HG02571 (cell line): ENCODE measurements around the gene HEPACAM.

Experiments
- ATAC-seq: cut with Tn5 transposase; IDR thresholded peaks from one replicate; pipeline ENCODE4 v1.9.1; 2021; ENCODE audit warnings: mild to moderate bottlenecking, moderate library complexity; ENCODE audit not compliant: unreplicated experiment

Gene HEPACAM

GRCh38 chr11:124902616-124903015, 33.2 kb downstream of the HEPACAM start:
- no peak for ATAC-seq

GRCh38 chr11:124900464-124900863, 35.4 kb downstream of the HEPACAM start:
- no peak for ATAC-seq

- no peak for ATAC-seq
Measured at GRCh38 chr11:124899383-124900145, 36.3 kb downstream of the HEPACAM start.

- ATAC-seq = no peak
Measured at GRCh38 chr11:124898711-124899110, 37.1 kb downstream of the HEPACAM start.

- ATAC-seq = no peak
Measured at GRCh38 chr11:124898263-124898680, 37.6 kb downstream of the HEPACAM start.

- ATAC-seq = no peak
Measured at GRCh38 chr11:124897674-124898262, 38.1 kb downstream of the HEPACAM start, which contains the start of gene ROBO4. TSS of gene ROBO4 (minus strand) at chr11:124897865. CDS start at chr11:124897795, 70 bp downstream.

- no peak for ATAC-seq
Measured at GRCh38 chr11:124896821-124897391, 38.9 kb downstream of the HEPACAM start.

GRCh38 chr11:124896071-124896750, 39.6 kb downstream of the HEPACAM start:
- ATAC-seq = no peak

GRCh38 chr11:124895471-124895971, 40.3 kb downstream of the HEPACAM start:
- ATAC-seq = no peak

GRCh38 chr11:124894606-124895430, 41.0 kb downstream of the HEPACAM start:
- ATAC-seq = no peak

- ATAC-seq = no peak
Measured at GRCh38 chr11:124893781-124894401, 42.0 kb downstream of the HEPACAM start.

GRCh38 chr11:124892750-124893454, 42.9 kb downstream of the HEPACAM start:
- ATAC-seq = no peak

GRCh38 chr11:124892146-124892545, 43.7 kb downstream of the HEPACAM start:
- no peak for ATAC-seq

GRCh38 chr11:124891373-124891861, 44.4 kb downstream of the HEPACAM start:
- no peak for ATAC-seq

- no peak for ATAC-seq
Measured at GRCh38 chr11:124890683-124891372, 45.0 kb downstream of the HEPACAM start.

- ATAC-seq = no peak
Measured at GRCh38 chr11:124890151-124890550, 45.7 kb downstream of the HEPACAM start.

GRCh38 chr11:124889191-124890091, 46.4 kb downstream of the HEPACAM start:
- ATAC-seq = no peak

GRCh38 chr11:124887667-124888013, 48.2 kb downstream of the HEPACAM start:
- no peak for ATAC-seq
